Measurements from ENCODE around the gene LIPF. TPM values are rescaled to one million over a fixed set of nuclear protein-coding genes. Genes with fewer than 3 reads are reported as not detected.
A peak's percentile ranks its signal among the peaks of the same experiment; 100 is the strongest.

LIPF gene
- total RNA-seq, 2 experiments from 2014 or later: not detected

GRCh38 chr10:88728107-88728763, 64.0 kb downstream of the LIPF start:
- no peaks in the 10 kb centered on the region for H3K9me3 Mint-ChIP-seq (ENCODE audit: insufficient read depth)
- ChIA-PET POLR2A (no interaction called here), CTCF (interaction anchor here (0.6 to 2.8 kb wide), 34 partner anchors 9 to 383 kb away, joined by 3 to 27 read pairs (median 4); partner anchors contain the start of genes RNLS and STAMBPL1)
- peaks cover 7% of the 10 kb centered on the region for H3K27me3 Mint-ChIP-seq (ENCODE audit: low read depth)
- ATAC-seq: no peak
- H3K27ac Mint-ChIP-seq: no peak overlapping the region
- H3K36me3 Mint-ChIP-seq (ENCODE audit: low read depth): no peaks in the 10 kb centered on the region
- peaks cover 5% of the 10 kb centered on the region for H3K4me1 Mint-ChIP-seq (ENCODE audit: low read depth)
- H3K4me3 Mint-ChIP-seq: no peak overlapping the region
- DNase-seq: peak; percentile 52

Other genes starting within 250 kb of the LIPF start
- 1 to 10 TPM; 2.5 to 3.3 TPM for gene RNLS, start 81.1 kb upstream of the LIPF start, total RNA-seq
- gene LIPJ, start 77.7 kb upstream of the LIPF start, total RNA-seq: not detected
- not detected for gene LIPK, start 41.8 kb downstream of the LIPF start, total RNA-seq
- not detected for gene LIPN, start 95.6 kb downstream of the LIPF start, total RNA-seq
- gene LIPM, start 138.3 kb downstream of the LIPF start, total RNA-seq: not detected
- gene ANKRD22, start 187.4 kb downstream of the LIPF start, total RNA-seq: under 1 TPM in 1 of 2 experiments, not detected in 1; 0.45 TPM
- 10 to 100 TPM; 67.6 TPM for gene STAMBPL1, start 215.8 kb downstream of the LIPF start, total RNA-seq

All from activated CD8-positive, alpha-beta T cell treated with anti-CD3 and anti-CD28 coated beads, Interleukin-2, amount 10 ng/mL, durations not matched to agents 7 days and 5 days (primary cell).